T-helper 2 cell treated with Interferon-gamma antibody and Interleukin-4, amounts not matched to agents 100 ng/mL and 5 ng/mL, for 36 hours (primary cell): Measurements from ENCODE around the gene GRHL1. TPM values are rescaled to one million over a fixed set of nuclear protein-coding genes. Genes with fewer than 3 reads are reported as not detected.
"Not testable (repeated sequence)": the region's sequence is repeated elsewhere in the genome, so short reads cannot be mapped to it uniquely, and the experiment has no call there.

Experiments used
- intact Hi-C: fragments of 100-400 bp; cut with micrococcal nuclease; formaldehyde crosslinking; loops from one replicate; pipeline ENCODE4 v1.15.1; 2023
- total RNA-seq: library from RNA; stranded (reverse); gene quantifications from 2 replicates; pipeline ENCODE4 v1.2.3, GENCODE V29; 2022

The GRHL1 gene
- total RNA-seq, 1 donor from 2014 or later: 0.75 TPM

GRCh38 chr2:10007921-10008808 is 56.7 kb downstream of the GRHL1 start:
- intact Hi-C loops: no loop called here

DNA sequence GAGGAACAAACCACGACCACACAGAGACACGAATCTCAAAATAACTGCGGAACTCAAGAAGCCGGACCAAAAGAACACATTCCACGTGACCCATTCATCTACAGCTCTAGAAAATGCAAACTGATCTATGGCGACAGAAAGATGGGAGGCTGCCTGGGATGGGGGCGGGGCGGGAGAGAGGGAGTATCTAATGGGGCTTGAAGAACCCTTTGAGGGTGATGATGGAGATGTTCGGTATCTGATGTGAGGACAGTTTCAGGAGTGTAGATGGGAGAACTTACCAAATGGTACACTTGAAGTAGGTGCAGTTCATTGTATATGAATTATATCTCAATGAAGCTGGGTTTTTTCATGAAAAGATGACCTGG is 57.3 kb downstream of the GRHL1 start:
- intact Hi-C loops: no loop called here

GRCh38 chr2:10009271-10009810 is 57.8 kb downstream of the GRHL1 start:
- intact Hi-C loops: no loop called here

- intact Hi-C loops: no loop called here
These were observed 58.6 kb downstream of the GRHL1 start for GRCh38 chr2:10009811-10010781.

DNA sequence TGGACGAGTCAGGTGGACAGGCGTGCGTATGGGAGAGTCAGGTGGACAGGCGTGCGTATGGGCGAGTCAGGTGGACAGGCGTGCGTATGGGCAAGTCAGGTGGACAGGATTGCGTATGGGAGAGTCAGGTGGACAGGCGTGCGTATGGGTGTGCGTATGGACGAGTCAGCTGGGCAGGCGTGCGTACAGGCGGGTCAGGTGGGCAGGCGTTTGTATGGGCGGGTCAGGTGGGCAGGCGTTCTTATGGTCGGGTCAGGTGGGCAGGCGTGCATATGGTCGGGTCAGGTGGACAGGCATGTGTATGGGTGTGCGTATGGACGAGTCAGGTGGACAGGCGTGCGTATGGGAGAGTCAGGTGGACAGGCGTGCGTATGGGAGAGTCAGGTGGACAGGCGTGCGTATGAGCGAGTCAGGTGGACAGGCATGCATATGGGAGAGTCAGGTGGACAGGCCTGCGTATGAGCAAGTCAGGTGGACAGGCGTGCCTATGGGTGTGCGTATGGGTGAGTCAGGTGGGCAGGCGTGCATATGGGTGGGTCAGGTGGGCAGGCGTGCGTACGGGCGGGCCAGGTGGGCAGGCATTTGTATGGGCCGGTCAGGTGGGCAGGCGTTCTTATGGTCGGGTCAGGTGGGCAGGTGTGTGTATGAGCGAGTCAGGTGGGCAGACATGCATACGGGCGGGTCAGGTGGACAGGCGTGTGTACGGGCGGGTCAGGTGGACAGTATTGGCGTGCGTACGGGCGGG is 59.5 kb downstream of the GRHL1 start:
- intact Hi-C loops: not testable (repeated sequence)

DNA sequence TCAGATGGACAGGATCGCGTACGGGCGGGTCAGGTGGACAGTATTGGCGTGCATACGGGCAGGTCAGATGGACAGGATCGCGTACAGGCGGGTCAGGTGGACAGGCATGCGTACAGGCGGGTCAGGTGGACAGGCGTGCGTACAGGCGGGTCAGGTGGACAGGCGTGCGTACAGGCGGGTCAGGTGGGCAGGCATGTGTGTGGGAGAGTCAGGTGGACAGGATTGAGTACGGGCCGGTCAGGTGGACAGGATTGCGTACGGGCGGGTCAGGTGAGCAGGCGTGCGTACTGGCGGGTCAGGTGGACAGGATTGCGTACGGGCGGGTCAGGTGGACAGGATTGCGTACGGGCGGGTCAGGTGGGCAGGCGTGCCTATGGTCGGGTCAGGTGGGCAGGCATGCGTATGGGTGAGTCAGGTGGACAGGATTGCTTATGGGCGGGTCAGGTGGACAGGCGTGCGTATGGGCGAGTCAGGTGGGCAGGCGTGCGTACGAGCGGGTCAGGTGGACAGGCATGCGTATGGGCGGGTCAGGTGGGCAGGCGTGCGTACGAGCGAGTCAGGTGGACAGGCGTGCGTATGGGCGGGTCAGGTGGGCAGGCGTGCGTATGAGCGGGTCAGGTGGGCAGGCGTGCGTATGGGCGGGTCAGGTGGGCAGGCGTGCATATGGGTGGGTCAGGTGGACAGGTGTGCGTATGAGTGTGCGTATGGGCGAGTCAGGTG is 60.3 kb downstream of the GRHL1 start:
- intact Hi-C loops: not testable (repeated sequence)

- intact Hi-C loops: not testable (repeated sequence)
These were observed 61.0 kb downstream of the GRHL1 start for GRCh38 chr2:10012366-10012962.

DNA sequence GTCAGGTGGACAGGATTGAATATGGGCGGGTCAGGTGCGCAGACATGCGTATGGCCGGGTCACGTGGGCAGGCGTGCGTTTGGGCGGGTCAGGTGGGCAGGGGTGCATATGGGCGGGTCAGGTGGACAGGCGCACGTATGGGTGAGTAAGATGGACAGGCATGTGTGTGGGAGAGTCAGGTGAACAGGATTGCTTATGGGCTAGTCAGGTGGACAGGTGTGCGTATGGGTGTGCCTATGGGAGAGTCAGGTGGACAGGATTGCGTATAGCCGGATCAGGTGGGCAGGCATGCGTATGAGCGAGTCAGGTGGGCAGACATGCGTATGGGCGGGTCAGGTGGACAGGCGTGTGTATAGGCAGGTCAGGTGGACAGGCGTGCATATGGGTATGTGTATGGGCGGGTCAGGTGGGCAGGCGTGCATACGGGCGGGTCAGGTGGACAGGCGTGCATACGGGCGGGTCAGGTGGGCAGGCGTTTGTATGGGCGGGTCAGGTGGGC is 61.5 kb downstream of the GRHL1 start:
- intact Hi-C loops: no loop called here

DNA sequence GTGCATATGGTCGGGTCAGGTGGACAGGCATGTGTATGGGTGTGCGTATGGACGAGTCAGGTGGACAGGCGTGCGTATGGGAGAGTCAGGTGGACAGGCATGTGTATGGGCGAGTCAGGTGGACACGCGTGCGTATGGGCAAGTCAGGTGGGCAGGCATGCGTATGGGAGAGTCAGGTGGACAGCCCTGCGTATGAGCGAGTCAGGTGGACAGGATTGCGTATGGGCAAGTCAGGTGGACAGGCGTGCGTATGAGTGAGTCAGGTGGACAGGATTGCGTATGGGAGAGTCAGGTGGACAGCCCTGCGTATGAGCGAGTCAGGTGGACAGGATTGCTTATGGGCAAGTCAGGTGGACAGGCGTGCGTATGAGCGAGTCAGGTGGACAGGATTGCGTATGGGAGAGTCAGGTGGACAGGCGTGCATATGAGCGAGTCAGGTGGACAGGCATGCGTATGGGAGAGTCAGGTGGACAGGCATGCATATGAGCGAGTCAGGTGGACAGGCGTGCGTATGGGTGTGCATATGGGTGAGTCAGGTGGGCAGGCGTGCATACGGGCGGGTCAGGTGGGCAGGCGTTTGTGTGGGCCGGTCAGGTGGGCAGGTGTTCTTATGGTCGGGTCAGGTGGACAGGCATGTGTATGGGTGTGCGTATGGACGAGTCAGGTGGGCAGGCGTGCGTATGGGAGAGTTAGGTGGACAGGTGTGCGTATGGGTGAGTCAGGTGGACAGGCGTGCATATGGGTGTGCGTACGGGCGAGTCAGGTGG is 62.3 kb downstream of the GRHL1 start:
- intact Hi-C loops: not testable (repeated sequence)

DNA sequence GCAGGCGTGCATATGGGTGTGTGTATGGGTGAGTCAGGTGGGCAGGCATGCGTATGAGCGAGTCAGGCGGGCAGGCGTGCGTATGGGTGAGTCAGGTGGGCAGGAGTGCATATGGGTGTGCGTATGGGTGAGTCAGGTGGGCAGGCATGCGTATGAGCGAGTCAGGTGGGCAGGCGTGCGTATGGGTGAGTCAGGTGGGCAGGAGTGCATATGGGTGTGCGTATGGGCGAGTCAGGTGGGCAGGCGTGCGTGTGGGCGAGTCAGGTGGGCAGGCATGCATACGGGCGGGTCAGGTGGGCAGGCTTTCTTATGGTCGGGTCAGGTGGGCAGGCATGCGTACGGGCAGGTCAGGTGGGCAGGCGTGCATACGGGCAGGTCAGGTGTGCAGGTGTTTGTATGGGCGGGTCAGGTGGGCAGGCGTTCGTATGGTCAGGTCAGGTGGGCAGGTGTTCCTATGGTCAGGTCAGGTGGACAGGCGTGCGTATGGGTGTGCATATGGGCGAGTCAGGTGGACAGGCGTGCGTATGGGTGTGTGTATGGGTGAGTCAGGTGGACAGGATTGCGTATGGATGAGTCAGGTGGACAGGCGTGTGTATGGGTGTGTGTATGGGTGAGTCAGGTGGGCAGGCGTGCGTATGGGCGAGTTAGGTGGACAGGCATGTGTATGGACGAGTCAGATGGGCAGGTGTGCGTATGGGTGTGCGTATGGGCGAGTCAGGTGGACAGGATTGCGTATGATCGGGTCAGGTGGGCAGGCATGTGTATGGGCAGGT is 63.1 kb downstream of the GRHL1 start:
- intact Hi-C loops: no loop called here

- intact Hi-C loops: not testable (repeated sequence)
These were observed 64.0 kb downstream of the GRHL1 start for GRCh38 chr2:10015376-10015989.

- intact Hi-C loops: no loop called here
These were observed 64.7 kb downstream of the GRHL1 start for GRCh38 chr2:10016001-10016801.

DNA sequence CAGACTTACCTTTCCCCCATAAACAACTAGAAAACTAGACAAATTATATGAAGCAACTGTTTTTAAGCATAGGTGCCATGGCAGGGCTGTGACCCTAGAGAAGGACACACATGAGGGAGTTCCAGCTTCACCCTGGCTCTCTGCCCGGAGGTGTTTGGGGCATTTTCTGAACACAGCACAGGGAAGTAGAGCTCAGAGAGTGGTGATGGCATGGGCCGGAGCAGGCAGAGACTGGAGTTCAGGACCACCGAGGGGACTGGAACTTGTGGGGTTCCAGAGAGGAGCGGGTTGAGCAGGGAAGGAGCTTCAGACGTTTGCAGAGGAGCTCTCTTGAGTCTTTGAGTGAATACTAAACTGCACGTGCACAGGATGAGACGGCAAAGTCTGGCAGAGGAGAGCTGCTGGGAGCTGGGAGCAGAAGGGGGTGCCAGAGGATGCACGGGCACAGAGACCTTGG is 65.3 kb downstream of the GRHL1 start:
- intact Hi-C loops: no loop called here

DNA sequence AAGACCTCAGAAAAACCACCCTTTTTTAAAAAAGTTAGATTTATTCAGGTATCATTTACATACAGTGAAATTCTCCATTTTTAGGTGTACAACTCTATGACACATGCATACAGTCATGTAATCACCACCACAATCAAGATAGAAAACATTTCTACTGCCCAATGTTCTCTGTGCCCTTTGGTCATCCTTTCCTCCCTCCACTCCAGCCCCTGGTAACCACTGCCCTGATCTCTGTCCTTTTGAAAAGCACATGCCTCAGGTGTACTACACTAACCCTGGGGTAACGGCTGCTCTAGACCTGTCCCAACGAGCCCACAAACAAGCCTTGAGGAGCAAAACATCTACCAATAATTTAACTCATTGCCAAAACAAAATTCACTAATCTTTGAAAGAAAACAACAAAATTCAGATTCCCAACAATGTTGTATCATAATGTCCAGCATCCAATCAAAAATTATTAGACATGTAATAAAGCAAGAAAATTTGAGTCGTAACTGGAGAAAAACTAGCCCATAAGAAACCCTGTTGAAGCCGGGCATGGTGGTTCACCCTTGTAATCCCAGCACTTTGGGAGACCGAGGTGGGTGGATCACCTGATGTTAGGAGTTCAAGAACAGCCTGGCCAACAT is 65.9 kb downstream of the GRHL1 start:
- intact Hi-C loops: no loop called here

DNA sequence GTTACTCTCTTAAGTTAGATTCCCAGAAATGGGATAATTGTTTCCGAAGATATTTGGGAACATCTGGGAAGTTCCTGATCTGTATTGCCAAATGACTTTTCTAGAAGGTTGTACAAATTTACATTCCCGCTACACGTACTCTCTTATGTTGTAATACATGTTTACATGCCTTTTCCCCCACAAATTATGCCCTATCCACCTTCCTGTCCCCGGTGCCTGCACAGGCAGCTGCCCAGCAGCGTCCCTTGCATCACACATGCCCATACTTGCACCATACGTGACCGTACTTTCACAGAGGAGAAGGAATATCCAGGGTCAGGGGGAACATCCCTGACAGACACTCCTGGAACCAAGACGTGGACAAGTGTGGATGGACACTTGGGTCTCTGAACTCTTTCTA is 67.7 kb downstream of the GRHL1 start:
- intact Hi-C loops: no loop called here

- intact Hi-C loops: no loop called here
These were observed 68.3 kb downstream of the GRHL1 start for GRCh38 chr2:10019602-10020400.
